ENCODE data around the gene ALDH4A1. TPM values are rescaled to one million over a fixed set of nuclear protein-coding genes. Genes with fewer than 3 reads are reported as not detected.

The ALDH4A1 gene
- total and polyA plus RNA-seq, 9 of the 15 experiments (the other 6 are each of a cell fraction or from before 2014, with no cell fraction given) = 0.27 to 31.4 (median 16.6) TPM

DNA sequence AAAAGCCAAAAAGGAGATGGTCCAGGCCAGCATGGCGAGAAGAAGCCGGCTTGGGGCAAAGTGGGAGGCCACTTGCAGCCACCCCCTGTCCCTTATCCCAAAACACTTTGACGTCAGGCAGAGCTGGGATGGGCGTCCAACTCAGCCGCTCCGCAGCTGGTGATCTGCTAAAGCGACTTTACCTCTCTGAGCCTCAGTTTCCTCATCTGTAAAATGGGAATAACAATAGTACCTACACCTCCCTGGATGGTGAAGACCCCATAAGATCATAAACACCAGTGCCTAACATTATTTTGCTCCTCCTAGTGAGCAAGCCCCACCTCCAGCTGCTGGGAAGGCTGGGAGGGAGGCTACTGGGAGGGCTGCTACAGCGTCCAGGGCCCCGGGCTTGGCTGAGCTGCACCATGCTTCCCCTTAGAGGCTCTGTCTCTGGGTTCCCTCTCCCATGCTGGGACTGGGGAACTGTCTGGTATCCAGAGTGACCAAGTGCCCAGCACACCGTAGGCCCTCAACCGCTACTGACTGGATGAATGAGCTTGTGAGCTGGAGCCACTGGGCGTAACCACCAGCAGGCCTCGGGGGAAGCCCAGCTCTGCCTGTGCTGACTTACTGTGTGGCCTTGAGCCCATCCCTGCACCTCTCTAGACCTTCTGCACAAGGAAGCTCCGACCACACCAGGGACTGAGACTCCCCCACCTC is 35.8 kb upstream of the ALDH4A1 start (continued):
- TF ChIP-seq, protein P1, sequence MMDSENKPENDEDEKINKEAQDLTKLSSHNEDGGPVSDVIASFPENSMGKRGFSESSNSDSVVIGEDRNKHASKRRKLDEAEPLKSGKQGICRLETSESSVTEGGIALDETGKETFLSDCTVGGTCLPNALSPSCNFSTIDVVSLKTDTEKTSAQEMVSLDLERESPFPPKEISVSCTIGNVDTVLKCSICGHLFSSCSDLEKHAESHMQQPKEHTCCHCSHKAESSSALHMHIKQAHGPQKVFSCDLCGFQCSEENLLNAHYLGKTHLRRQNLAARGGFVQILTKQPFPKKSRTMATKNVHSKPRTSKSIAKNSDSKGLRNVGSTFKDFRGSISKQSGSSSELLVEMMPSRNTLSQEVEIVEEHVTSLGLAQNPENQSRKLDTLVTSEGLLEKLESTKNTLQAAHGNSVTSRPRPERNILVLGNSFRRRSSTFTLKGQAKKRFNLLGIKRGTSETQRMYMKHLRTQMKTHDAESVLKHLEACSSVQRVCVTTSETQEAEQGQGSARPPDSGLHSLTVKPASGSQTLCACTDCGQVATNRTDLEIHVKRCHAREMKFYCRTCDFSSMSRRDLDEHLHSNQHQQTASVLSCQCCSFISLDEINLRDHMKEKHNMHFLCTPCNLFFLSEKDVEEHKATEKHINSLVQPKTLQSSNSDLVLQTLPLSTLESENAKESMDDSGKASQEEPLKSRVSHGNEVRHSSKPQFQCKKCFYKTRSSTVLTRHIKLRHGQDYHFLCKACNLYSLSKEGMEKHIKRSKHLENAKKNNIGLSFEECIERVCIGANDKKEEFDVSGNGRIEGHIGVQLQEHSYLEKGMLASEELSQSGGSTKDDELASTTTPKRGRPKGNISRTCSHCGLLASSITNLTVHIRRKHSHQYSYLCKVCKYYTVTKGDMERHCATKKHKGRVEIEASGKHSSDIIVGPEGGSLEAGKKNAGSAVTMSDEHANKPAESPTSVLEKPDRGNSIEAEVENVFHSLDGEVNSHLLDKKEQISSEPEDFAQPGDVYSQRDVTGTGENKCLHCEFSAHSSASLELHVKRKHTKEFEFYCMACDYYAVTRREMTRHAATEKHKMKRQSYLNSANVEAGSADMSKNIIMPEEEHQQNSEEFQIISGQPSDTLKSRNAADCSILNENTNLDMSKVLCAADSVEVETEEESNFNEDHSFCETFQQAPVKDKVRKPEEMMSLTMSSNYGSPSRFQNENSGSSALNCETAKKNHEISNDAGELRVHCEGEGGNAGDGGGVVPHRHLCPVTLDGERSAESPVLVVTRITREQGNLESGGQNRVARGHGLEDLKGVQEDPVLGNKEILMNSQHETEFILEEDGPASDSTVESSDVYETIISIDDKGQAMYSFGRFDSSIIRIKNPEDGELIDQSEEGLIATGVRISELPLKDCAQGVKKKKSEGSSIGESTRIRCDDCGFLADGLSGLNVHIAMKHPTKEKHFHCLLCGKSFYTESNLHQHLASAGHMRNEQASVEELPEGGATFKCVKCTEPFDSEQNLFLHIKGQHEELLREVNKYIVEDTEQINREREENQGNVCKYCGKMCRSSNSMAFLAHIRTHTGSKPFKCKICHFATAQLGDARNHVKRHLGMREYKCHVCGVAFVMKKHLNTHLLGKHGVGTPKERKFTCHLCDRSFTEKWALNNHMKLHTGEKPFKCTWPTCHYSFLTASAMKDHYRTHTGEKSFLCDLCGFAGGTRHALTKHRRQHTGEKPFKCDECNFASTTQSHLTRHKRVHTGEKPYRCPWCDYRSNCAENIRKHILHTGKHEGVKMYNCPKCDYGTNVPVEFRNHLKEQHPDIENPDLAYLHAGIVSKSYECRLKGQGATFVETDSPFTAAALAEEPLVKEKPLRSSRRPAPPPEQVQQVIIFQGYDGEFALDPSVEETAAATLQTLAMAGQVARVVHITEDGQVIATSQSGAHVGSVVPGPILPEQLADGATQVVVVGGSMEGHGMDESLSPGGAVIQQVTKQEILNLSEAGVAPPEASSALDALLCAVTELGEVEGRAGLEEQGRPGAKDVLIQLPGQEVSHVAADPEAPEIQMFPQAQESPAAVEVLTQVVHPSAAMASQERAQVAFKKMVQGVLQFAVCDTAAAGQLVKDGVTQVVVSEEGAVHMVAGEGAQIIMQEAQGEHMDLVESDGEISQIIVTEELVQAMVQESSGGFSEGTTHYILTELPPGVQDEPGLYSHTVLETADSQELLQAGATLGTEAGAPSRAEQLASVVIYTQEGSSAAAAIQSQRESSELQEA (IDR thresholded peaks at IDR 0.05; ENCODE audit: low read depth) = no peak
- TF ChIP-seq, protein P2, sequence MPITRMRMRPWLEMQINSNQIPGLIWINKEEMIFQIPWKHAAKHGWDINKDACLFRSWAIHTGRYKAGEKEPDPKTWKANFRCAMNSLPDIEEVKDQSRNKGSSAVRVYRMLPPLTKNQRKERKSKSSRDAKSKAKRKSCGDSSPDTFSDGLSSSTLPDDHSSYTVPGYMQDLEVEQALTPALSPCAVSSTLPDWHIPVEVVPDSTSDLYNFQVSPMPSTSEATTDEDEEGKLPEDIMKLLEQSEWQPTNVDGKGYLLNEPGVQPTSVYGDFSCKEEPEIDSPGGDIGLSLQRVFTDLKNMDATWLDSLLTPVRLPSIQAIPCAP (CRISPR knock-in tag; IDR thresholded peaks at IDR 0.05; ENCODE audit: borderline replicate concordance) = no peak
- TF ChIP-seq KDM1A (IDR thresholded peaks at IDR 0.05) (peak in 1 of 2 experiments; percentile 18; a peak in 1 of 4 replicates), RNF2 (IDR thresholded peaks at IDR 0.05) (no peak), MED1 (CRISPR knock-in tag; IDR thresholded peaks at IDR 0.05; ENCODE audit: borderline replicate concordance) (no peak), RBM25 (IDR thresholded peaks at IDR 0.05; ENCODE audit: low read depth, low read length, severe bottlenecking) (peak; percentile 73), PTBP1 (IDR thresholded peaks at IDR 0.05; ENCODE audit: low read depth, low read length) (0 out of 2 replicates have a peak, but pooled peaks have one; percentile 29), RAD21 (CRISPR knock-in tag; conservative IDR thresholded peaks at IDR 0.05 in 1 of 2, IDR thresholded peaks at IDR 0.05 in 1 of 2) (no peak), CEBPG (CRISPR knock-in tag; IDR thresholded peaks at IDR 0.05) (no peak), CEBPG (tag; conservative IDR thresholded peaks at IDR 0.05 in 1 of 2, IDR thresholded peaks at IDR 0.05 in 1 of 2) (no peak), BCOR (IDR thresholded peaks at IDR 0.05) (peak; percentile 62), ARNT (IDR thresholded peaks at IDR 0.05) (no peak), SRSF9 (IDR thresholded peaks at IDR 0.05; ENCODE audit: borderline replicate concordance, low read depth, low read length) (no peak)
- TF ChIP-seq, protein P3, sequence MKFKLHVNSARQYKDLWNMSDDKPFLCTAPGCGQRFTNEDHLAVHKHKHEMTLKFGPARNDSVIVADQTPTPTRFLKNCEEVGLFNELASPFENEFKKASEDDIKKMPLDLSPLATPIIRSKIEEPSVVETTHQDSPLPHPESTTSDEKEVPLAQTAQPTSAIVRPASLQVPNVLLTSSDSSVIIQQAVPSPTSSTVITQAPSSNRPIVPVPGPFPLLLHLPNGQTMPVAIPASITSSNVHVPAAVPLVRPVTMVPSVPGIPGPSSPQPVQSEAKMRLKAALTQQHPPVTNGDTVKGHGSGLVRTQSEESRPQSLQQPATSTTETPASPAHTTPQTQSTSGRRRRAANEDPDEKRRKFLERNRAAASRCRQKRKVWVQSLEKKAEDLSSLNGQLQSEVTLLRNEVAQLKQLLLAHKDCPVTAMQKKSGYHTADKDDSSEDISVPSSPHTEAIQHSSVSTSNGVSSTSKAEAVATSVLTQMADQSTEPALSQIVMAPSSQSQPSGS (CRISPR knock-in tag; IDR thresholded peaks at IDR 0.05) = no peak
- TF ChIP-seq, protein P4, sequence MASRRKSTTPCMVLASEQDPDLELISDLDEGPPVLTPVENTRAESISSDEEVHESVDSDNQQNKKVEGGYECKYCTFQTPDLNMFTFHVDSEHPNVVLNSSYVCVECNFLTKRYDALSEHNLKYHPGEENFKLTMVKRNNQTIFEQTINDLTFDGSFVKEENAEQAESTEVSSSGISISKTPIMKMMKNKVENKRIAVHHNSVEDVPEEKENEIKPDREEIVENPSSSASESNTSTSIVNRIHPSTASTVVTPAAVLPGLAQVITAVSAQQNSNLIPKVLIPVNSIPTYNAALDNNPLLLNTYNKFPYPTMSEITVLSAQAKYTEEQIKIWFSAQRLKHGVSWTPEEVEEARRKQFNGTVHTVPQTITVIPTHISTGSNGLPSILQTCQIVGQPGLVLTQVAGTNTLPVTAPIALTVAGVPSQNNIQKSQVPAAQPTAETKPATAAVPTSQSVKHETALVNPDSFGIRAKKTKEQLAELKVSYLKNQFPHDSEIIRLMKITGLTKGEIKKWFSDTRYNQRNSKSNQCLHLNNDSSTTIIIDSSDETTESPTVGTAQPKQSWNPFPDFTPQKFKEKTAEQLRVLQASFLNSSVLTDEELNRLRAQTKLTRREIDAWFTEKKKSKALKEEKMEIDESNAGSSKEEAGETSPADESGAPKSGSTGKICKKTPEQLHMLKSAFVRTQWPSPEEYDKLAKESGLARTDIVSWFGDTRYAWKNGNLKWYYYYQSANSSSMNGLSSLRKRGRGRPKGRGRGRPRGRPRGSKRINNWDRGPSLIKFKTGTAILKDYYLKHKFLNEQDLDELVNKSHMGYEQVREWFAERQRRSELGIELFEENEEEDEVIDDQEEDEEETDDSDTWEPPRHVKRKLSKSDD (conservative IDR thresholded peaks at IDR 0.05; ENCODE audit: low read length) = no peak
